ENCODE data around the gene TMEM163.
"Not testable (repeated sequence)": the region's sequence is repeated elsewhere in the genome, so short reads cannot be mapped to it uniquely, and the experiment has no call there.

TMEM163 gene

GRCh38 chr2:134491022-134491421 is 227.8 kb downstream of the TMEM163 start:
- no peak for DNase-seq (ENCODE audit: low read depth, low spot score)

- no peak for DNase-seq (ENCODE audit: low read depth, low spot score)
Observed at GRCh38 chr2:134490559-134490958, 228.2 kb downstream of the TMEM163 start.

- no peak for DNase-seq (ENCODE audit: low read depth, low spot score)
Observed at GRCh38 chr2:134489732-134490384, 228.9 kb downstream of the TMEM163 start.

DNA sequence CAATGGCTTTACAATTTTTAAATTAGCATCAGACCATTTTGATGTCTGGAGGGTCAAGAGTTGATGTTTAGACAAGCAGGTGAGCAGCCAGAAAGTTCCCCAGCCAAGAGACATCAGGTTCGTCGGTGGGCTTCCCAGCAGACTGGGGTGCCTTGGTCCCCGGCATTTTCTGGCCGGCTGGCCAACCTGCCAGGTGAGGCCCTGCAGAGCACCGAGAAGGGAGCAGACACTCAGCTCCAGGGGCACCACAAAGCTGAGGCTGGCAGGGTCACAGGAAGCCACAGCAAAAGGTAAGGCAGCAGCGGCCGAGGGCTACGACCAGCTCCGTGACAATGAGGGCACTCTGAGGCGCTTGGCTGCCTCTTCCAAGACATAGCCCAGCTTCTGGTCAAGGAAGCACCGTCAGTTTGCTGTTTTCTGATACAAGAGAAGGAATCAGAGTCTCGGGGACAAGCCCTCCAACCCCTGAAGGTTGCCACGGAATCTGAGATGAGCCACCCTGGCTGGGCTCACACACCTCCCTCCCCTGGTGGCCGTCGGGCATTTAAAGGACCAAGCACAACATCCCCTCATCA is 235.9 kb downstream of the TMEM163 start:
- DNase-seq (ENCODE audit: low read depth, low spot score), result no peak

DNA sequence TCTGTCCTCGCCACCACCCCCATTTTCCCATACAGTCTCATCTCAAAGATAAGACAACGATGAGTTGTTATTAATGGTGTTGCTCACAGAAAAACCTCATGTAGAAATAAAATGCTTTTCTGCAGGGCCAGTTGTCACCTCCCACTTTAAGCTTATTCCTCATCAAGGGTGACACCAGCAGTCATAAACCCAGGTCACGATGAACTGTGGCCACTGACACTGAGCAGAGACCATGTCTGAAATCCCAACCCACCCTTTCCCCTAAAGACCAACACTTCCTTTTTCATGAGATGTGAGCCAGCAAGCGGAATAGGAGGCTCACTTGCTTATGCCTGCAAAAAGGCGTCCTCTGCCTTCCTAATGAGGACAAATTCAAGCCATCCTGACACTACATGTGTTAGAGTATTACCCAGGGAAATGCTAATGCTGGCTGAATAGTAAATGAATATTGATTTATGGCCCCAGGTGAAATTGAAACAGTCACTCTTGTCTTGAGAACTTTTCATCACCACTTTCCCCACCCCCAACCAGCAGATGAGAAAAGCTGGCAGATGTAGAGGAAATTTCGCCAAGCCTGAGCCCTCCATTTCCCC is 236.6 kb downstream of the TMEM163 start:
- DNase-seq (ENCODE audit: low read depth, low spot score), result no peak

- DNase-seq (ENCODE audit: low read depth, low spot score), result no peak
Observed at GRCh38 chr2:134479696-134480330, 239.0 kb downstream of the TMEM163 start.

DNA sequence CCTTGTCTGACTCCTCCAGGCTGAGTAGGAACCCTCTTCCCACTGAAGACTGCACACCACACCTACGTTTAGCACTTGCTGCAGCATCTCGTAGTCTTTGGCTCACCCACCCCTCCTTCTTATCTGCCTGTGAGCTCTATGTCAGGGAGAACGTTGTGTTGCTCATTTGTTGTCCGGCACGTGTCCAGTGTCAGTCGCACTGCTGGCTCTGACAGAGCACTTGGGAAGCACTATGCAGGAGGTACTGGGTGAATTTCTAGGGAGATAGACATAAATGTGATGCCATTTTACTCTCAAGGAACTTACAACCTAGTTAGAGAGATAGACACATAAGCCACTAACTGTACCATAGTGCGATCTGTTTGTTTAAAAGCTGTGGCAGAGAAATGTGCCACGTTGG is 241.8 kb downstream of the TMEM163 start:
- DNase-seq (ENCODE audit: low read depth, low spot score), result not testable (repeated sequence)

- DNase-seq (ENCODE audit: low read depth, low spot score), result no peak
Observed at GRCh38 chr2:134470561-134471168, 248.1 kb downstream of the TMEM163 start.

GRCh38 chr2:134469516-134470115 is 249.2 kb downstream of the TMEM163 start:
- DNase-seq (ENCODE audit: low read depth, low spot score), result no peak

- no peak for DNase-seq (ENCODE audit: low read depth, low spot score)
Observed at GRCh38 chr2:134468776-134469175, 250.0 kb downstream of the TMEM163 start.

DNA sequence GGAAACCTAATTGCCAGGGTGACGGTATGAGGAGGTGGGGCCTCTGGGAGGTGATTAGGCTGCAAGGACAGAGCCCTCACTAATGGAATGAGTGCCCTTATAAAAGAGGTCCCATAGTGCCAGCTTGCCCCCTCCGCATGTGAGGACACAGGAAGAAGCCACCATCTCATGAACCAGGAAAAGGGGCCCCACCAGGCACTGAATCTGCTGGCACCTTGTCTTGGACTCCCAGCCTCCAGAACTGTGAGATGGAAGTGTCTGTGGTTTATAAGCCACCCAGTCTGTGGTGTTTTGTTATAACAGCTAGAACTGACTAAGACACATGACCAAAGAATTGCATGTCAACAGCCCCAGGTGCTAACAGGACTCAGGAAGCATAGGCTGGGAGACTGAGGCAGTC is 250.6 kb downstream of the TMEM163 start:
- DNase-seq (ENCODE audit: low read depth, low spot score), result no peak

DNA sequence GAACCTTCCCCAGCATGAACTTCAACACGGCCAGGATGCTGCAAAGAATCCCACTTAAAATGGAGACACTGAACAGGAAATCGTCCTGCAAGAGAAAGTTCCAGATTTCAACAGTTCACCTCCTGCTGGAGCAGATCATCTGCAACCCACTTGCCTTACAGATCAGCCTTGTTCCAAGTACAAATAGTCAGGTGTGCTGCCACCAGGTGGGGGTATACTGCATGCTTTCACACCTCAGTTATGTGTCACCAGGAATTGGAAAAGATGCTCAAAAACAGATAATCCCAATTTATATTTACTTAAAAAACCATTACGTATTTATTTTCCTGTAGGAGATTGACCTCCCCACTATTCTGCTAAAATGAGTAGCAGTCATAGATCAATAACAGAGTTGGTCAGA is 252.7 kb downstream of the TMEM163 start:
- DNase-seq (ENCODE audit: low read depth, low spot score), result no peak

DNA sequence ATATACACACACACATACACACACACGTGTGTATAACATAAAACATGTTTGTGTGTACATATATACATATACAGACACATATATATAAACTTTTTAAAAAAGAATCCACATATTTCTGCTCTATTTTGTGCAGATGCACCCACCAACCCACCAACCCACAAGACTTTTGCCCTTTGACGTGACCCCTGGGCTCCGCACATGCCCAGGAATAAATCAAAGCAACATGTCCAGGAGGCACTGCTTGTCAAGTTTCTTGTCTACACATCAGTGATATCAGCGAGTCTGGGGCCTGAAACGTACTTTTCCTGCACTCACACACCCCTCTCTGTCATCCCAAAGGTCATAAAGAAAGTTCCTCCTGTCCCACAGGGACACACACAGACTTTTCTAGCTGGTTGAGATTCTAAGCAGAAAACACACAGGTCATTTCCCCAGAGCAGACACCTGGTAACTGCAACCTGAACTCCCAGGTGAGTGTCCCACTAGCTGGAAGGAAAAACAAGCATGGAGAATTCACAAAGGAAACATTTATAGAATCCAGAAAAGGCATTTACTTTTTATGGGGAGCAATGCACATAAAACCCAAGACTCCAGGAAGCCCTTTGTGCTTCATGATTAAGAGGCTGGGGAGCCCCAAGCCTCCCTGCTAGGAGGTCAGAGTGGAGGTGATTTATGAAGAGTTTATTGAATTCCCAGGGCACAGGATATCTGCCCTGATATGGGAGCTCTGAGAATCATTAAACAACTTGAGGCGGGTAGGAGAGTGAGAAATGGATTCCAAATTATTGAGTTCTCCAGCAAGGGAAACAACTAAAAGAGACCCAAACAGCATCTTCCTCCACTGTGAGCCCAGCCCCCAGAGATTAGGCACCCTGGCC is 253.3 kb downstream of the TMEM163 start:
- DNase-seq (ENCODE audit: low read depth, low spot score), result no peak

DNA sequence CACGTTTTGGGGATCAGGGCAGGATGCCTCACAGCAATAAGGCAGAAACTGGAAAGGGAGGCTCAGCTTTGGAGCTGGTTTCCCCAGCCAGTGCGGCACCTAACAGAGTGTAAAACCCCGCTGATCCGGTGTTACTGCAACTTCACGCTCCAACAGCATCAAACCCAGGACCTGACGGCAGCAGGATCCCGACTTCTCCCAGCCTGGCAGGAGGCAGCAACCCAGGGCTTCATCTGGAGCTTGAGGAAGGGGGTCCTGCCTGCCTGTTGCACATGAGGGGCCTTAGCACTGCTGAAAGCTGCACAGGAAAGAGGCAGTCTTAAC is 255.1 kb downstream of the TMEM163 start:
- DNase-seq (ENCODE audit: low read depth, low spot score), result no peak

DNA sequence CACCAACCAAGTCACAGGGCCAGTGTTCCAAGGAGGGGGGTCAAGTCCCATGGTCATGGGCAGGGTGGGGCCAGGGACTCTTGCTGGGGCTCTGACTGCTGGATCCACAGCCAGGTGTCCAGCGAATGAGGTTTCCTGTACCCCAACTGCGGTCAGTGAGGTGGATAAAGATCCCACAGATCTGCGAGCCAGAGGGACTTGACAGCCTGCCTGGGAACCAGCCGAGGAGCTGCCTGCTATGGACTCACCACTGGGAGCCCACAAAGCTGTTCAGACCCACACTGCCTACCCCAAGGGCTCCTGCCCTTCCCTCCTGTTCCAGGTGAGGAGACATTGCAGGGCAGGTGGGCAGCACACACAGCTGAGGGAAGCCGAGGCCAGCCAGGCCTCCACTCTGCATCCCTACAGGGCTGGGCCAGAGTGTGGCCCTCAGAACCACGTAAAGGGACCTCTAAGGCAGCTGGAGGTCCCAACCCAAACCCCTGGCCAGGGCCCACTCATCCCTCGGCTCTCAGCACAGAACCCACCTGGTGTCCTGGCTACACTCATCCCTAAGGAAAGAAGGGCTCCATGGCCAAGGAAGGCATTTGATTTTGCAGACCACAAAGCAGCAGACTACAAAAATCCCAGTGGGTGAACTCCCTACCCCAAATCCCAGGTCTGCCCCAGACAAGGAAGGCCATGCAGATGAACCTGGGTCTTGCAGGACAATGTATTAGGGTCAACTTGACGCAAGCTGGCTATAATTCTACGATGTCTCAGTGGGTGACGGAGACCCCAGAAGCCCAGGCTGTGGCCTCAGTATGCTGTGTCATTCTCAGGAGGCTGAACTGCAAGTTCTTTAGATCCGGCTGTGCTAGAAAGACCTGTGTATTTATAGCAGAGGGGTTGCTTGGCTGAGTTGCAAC is 255.8 kb downstream of the TMEM163 start:
- DNase-seq (ENCODE audit: low read depth, low spot score), result no peak

DNA sequence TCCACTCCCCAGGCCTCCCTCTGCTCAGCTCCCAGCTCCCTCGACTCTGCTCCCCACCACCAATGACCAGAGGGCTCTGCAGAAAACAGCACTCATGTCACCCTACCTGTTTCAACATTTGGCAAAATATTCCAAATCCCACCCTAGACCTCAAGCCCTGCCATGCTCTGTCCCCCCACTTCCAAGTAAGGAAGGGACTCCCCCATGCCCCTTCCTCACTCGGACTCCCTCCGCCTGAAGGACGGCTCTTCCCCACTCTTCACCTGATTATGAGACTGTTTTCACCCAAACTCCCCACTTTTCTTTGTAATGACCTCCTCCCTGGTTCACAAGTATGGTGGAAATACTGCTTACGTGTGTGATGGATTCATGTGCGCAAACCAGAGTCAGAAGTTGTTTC is 256.5 kb downstream of the TMEM163 start:
- no peak for DNase-seq (ENCODE audit: low read depth, low spot score)

DNA sequence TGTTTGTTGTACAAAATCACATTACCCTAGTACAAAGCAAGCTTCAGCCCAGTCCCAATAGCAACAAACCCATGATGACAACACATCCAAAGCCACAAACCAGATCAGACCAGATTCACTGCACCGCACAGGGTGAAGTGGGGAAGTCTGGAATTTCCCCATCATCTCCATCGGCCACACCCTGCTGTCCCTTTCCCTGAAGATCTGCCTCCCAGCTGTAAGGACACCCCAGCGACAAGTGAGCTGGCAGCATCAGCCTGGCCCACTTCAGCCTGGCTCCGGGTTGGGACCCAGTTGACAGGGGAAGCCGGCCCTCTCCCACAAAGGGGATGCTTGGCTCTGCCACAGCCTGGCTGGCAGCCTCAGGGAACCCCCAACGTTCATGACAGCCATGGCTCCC is 257.3 kb downstream of the TMEM163 start:
- no peak for DNase-seq (ENCODE audit: low read depth, low spot score)

- DNase-seq (ENCODE audit: low read depth, low spot score), result no peak
Observed at GRCh38 chr2:134460583-134460998, 258.2 kb downstream of the TMEM163 start.

- no peak for DNase-seq (ENCODE audit: low read depth, low spot score)
Observed at GRCh38 chr2:134459706-134460406, 258.9 kb downstream of the TMEM163 start.
